ENCODE data around the gene SHCBP1L.

DNA sequence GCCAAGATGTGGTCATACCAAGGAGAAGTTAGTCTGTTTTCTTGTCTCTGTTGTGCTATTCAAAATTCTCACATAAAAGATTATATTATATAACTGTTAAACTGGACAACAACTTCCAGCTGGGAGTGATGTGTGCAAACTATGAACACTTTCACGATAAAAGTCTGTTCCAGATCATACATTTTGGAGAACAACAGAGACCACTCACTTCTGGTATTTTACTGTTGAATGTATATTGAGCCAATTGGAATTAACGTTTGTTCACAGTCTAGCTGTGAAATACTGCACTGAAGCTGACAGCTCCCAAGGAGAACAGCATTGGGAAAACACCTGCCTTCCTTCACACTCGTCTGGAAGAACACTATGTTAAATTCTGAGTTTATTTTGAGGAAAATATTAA lies 860 bp upstream of the SHCBP1L start:
- TF ChIP-seq POLR2A (IDR thresholded peaks at IDR 0.05) = no peak
- TF ChIP-seq, protein P1, sequence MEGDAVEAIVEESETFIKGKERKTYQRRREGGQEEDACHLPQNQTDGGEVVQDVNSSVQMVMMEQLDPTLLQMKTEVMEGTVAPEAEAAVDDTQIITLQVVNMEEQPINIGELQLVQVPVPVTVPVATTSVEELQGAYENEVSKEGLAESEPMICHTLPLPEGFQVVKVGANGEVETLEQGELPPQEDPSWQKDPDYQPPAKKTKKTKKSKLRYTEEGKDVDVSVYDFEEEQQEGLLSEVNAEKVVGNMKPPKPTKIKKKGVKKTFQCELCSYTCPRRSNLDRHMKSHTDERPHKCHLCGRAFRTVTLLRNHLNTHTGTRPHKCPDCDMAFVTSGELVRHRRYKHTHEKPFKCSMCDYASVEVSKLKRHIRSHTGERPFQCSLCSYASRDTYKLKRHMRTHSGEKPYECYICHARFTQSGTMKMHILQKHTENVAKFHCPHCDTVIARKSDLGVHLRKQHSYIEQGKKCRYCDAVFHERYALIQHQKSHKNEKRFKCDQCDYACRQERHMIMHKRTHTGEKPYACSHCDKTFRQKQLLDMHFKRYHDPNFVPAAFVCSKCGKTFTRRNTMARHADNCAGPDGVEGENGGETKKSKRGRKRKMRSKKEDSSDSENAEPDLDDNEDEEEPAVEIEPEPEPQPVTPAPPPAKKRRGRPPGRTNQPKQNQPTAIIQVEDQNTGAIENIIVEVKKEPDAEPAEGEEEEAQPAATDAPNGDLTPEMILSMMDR (IDR thresholded peaks at IDR 0.05) = no peak
